GM21786 (cell line): Measurements from ENCODE around the gene CHRNA7.

Experiments
- ATAC-seq: cut with Tn5 transposase; IDR thresholded peaks from one replicate; pipeline ENCODE4 v1.9.1; 2021; ENCODE audit not compliant: unreplicated experiment

Gene CHRNA7

GRCh38 chr15:32029862-32030781, at the start of gene CHRNA7:
CHRNA7 (plus strand) TSS chr15:32030515; CDS start chr15:32030595, 80 bp downstream.
- ATAC-seq = peak; percentile 81

GRCh38 chr15:31985607-31986006, 44.7 kb upstream of the CHRNA7 start:
- no peak for ATAC-seq

- ATAC-seq = no peak
Measured at GRCh38 chr15:31993062-31993461, 37.3 kb upstream of the CHRNA7 start.

GRCh38 chr15:31997711-31998110, 32.6 kb upstream of the CHRNA7 start:
- no peak for ATAC-seq

- ATAC-seq = no peak
Measured at GRCh38 chr15:32003558-32003957, 26.8 kb upstream of the CHRNA7 start.

GRCh38 chr15:32004249-32004648, 26.1 kb upstream of the CHRNA7 start:
- no peak for ATAC-seq

GRCh38 chr15:32007355-32007960, 22.9 kb upstream of the CHRNA7 start:
- no peak for ATAC-seq

- no peak for ATAC-seq
Measured at GRCh38 chr15:32014953-32015352, 15.4 kb upstream of the CHRNA7 start.

- no peak for ATAC-seq
Measured at GRCh38 chr15:32020156-32020555, 10.2 kb upstream of the CHRNA7 start.

GRCh38 chr15:32028921-32029320, 1.4 kb upstream of the CHRNA7 start:
- no peak for ATAC-seq

- no peak for ATAC-seq
Measured at GRCh38 chr15:32029409-32029861, 880 bp upstream of the CHRNA7 start.

- no peak for ATAC-seq
Measured at GRCh38 chr15:32030795-32031194, 480 bp downstream of the CHRNA7 start.

- ATAC-seq = no peak
Measured at GRCh38 chr15:32033186-32033890, 3.0 kb downstream of the CHRNA7 start.

- ATAC-seq = no peak
Measured at GRCh38 chr15:32034106-32034505, 3.8 kb downstream of the CHRNA7 start.

- no peak for ATAC-seq
Measured at GRCh38 chr15:32035285-32035684, 5.0 kb downstream of the CHRNA7 start.

GRCh38 chr15:32036971-32037370, 6.7 kb downstream of the CHRNA7 start:
- no peak for ATAC-seq

GRCh38 chr15:32041294-32041693, 11.0 kb downstream of the CHRNA7 start:
- no peak for ATAC-seq

- ATAC-seq = no peak
Measured at GRCh38 chr15:32042269-32042972, 12.1 kb downstream of the CHRNA7 start.

- no peak for ATAC-seq
Measured at GRCh38 chr15:32053719-32054118, 23.4 kb downstream of the CHRNA7 start.

GRCh38 chr15:32057876-32058425, 27.6 kb downstream of the CHRNA7 start:
- ATAC-seq = no peak

- no peak for ATAC-seq
Measured at GRCh38 chr15:32060706-32061105, 30.4 kb downstream of the CHRNA7 start.
